ENCODE results near the gene MMP7. TPM values are rescaled to one million over a fixed set of nuclear protein-coding genes. Genes with fewer than 3 reads are reported as not detected.

Gene MMP7
- total and polyA plus RNA-seq, 4 donors = 0.42 to 2.2 TPM; not detected in 2

GRCh38 chr11:102546923-102547471 is 16.4 kb upstream of the MMP7 start:
- Histone ChIP-seq H3K36me3 (ENCODE audit: control insufficient read depth in 1 of 2, insufficient read depth in 2 of 2, low read length in 1 of 2) (no peaks in the 10 kb centered on the region), H3K4me3 (ENCODE audit: low read length in 2 of 2) (no peak overlapping the region), H3K9me3 (ENCODE audit: control insufficient read depth, low read length) (no peaks in the 10 kb centered on the region), H3K27ac (ENCODE audit: low read depth in 1 of 2, low read length in 2 of 2) (no peak overlapping the region), H3K27me3 (ENCODE audit: control insufficient read depth in 1 of 2, insufficient read depth in 2 of 2, low read length in 1 of 2) (no peaks in the 10 kb centered on the region), H3K4me1 (ENCODE audit: control insufficient read depth in 1 of 2, insufficient read depth in 2 of 2, low read length in 2 of 2) (no peaks in the 10 kb centered on the region)
- 78 to 84% methylated on average over 3 of the region's 3 CpGs for WGBS, 2 donors
- ATAC-seq (ENCODE audit: low FRiP score) (no peak), DNase-seq (no peak)
- intact Hi-C loops (cut with DNase I) = no loop called here

GRCh38 chr11:102546427-102546826 is 15.9 kb upstream of the MMP7 start:
- H3K9me3 ChIP-seq (ENCODE audit: control insufficient read depth, low read length) = no peaks in the 10 kb centered on the region
- ATAC-seq (ENCODE audit: low FRiP score) = no peak
- H3K4me1 ChIP-seq (ENCODE audit: control insufficient read depth in 1 of 2, insufficient read depth in 2 of 2, low read length in 2 of 2) = no peaks in the 10 kb centered on the region
- intact Hi-C loops (cut with DNase I) = no loop called here
- no peaks in the 10 kb centered on the region for H3K36me3 ChIP-seq (ENCODE audit: control insufficient read depth in 1 of 2, insufficient read depth in 2 of 2, low read length in 1 of 2)
- H3K4me3 ChIP-seq (ENCODE audit: low read length in 2 of 2) = no peak overlapping the region
- H3K27me3 ChIP-seq (ENCODE audit: control insufficient read depth in 1 of 2, insufficient read depth in 2 of 2, low read length in 1 of 2) = no peaks in the 10 kb centered on the region
- no peak overlapping the region for H3K27ac ChIP-seq (ENCODE audit: low read depth in 1 of 2, low read length in 2 of 2)
- DNase-seq = no peak
- WGBS, 2 donors = 60 to 61% methylated on average over 4 of the region's 4 CpGs

- no peak for DNase-seq
- no peak for ATAC-seq (ENCODE audit: low FRiP score)
- Histone ChIP-seq H3K4me1 (ENCODE audit: control insufficient read depth in 1 of 2, insufficient read depth in 2 of 2, low read length in 2 of 2) (no peaks in the 10 kb centered on the region), H3K27me3 (ENCODE audit: control insufficient read depth in 1 of 2, insufficient read depth in 2 of 2, low read length in 1 of 2) (no peaks in the 10 kb centered on the region), H3K4me3 (ENCODE audit: low read length in 2 of 2) (no peak overlapping the region), H3K36me3 (ENCODE audit: control insufficient read depth in 1 of 2, insufficient read depth in 2 of 2, low read length in 1 of 2) (no peaks in the 10 kb centered on the region), H3K9me3 (ENCODE audit: control insufficient read depth, low read length) (no peaks in the 10 kb centered on the region), H3K27ac (ENCODE audit: low read depth in 1 of 2, low read length in 2 of 2) (no peak overlapping the region)
- 75 to 90% methylated on average over 4 of the region's 4 CpGs for WGBS, 2 donors
- intact Hi-C loops (cut with DNase I) = no loop called here
Observed at GRCh38 chr11:102545701-102546100, 15.2 kb upstream of the MMP7 start.

- DNase-seq (no peak), ATAC-seq (ENCODE audit: low FRiP score) (no peak)
- 76 to 83% methylated on average over 1 of the region's 1 CpG for WGBS, 2 donors
- intact Hi-C loops (cut with DNase I) = no loop called here
- H3K27me3 ChIP-seq (ENCODE audit: control insufficient read depth in 1 of 2, insufficient read depth in 2 of 2, low read length in 1 of 2) = no peaks in the 10 kb centered on the region
- H3K4me1 ChIP-seq (ENCODE audit: control insufficient read depth in 1 of 2, insufficient read depth in 2 of 2, low read length in 2 of 2) = no peaks in the 10 kb centered on the region
- H3K27ac ChIP-seq (ENCODE audit: low read depth in 1 of 2, low read length in 2 of 2) = no peak overlapping the region
- no peak overlapping the region for H3K4me3 ChIP-seq (ENCODE audit: low read length in 2 of 2)
- no peaks in the 10 kb centered on the region for H3K9me3 ChIP-seq (ENCODE audit: control insufficient read depth, low read length)
- H3K36me3 ChIP-seq (ENCODE audit: control insufficient read depth in 1 of 2, insufficient read depth in 2 of 2, low read length in 1 of 2) = no peaks in the 10 kb centered on the region
Observed at GRCh38 chr11:102544594-102544993, 14.0 kb upstream of the MMP7 start.

GRCh38 chr11:102539567-102539966 is 9.0 kb upstream of the MMP7 start:
- WGBS, 2 donors = 66 to 81% methylated on average over 2 of the region's 2 CpGs
- H3K4me1 ChIP-seq (ENCODE audit: control insufficient read depth in 1 of 2, insufficient read depth in 2 of 2, low read length in 2 of 2) = no peaks in the 10 kb centered on the region

GRCh38 chr11:102538932-102539331 is 8.4 kb upstream of the MMP7 start:
- ATAC-seq (ENCODE audit: low FRiP score) = no peak

More at GRCh38 chr11:102539567-102539966, 9.0 kb upstream of the MMP7 start:
- Histone ChIP-seq H3K9me3 (ENCODE audit: control insufficient read depth, low read length) (no peaks in the 10 kb centered on the region), H3K36me3 (ENCODE audit: control insufficient read depth in 1 of 2, insufficient read depth in 2 of 2, low read length in 1 of 2) (no peaks in the 10 kb centered on the region), H3K27ac (ENCODE audit: low read depth in 1 of 2, low read length in 2 of 2) (no peak overlapping the region), H3K27me3 (ENCODE audit: control insufficient read depth in 1 of 2, insufficient read depth in 2 of 2, low read length in 1 of 2) (no peaks in the 10 kb centered on the region), H3K4me3 (ENCODE audit: low read length in 2 of 2) (no peak overlapping the region)
- DNase-seq (no peak), ATAC-seq (ENCODE audit: low FRiP score) (no peak)
- intact Hi-C loops (cut with DNase I) = no loop called here

GRCh38 chr11:102534261-102534872 is 3.8 kb upstream of the MMP7 start:
- 67% methylated on average over 6 of the region's 6 CpGs for WGBS, 2 donors
- Histone ChIP-seq H3K36me3 (ENCODE audit: control insufficient read depth in 1 of 2, insufficient read depth in 2 of 2, low read length in 1 of 2) (no peaks in the 10 kb centered on the region), H3K27ac (ENCODE audit: low read depth in 1 of 2, low read length in 2 of 2) (no peak overlapping the region), H3K4me1 (ENCODE audit: control insufficient read depth in 1 of 2, insufficient read depth in 2 of 2, low read length in 2 of 2) (no peaks in the 10 kb centered on the region), H3K9me3 (ENCODE audit: control insufficient read depth, low read length) (no peaks in the 10 kb centered on the region), H3K27me3 (ENCODE audit: control insufficient read depth in 1 of 2, insufficient read depth in 2 of 2, low read length in 1 of 2) (no peaks in the 10 kb centered on the region), H3K4me3 (ENCODE audit: low read length in 2 of 2) (no peak overlapping the region)
- no peak for DNase-seq
- intact Hi-C loops (cut with DNase I) = no loop called here
- no peak for ATAC-seq (ENCODE audit: low FRiP score)

More at GRCh38 chr11:102538932-102539331, 8.4 kb upstream of the MMP7 start:
- Histone ChIP-seq H3K27ac (ENCODE audit: low read depth in 1 of 2, low read length in 2 of 2) (no peak overlapping the region), H3K4me3 (ENCODE audit: low read length in 2 of 2) (no peak overlapping the region), H3K27me3 (ENCODE audit: control insufficient read depth in 1 of 2, insufficient read depth in 2 of 2, low read length in 1 of 2) (no peaks in the 10 kb centered on the region), H3K36me3 (ENCODE audit: control insufficient read depth in 1 of 2, insufficient read depth in 2 of 2, low read length in 1 of 2) (no peaks in the 10 kb centered on the region), H3K4me1 (ENCODE audit: control insufficient read depth in 1 of 2, insufficient read depth in 2 of 2, low read length in 2 of 2) (no peaks in the 10 kb centered on the region), H3K9me3 (ENCODE audit: control insufficient read depth, low read length) (no peaks in the 10 kb centered on the region)
- no peak for DNase-seq
- WGBS, 2 donors = 86 to 88% methylated on average over 4 of the region's 4 CpGs
- intact Hi-C loops (cut with DNase I) = no loop called here

GRCh38 chr11:102528618-102529017 is 1.9 kb downstream of the MMP7 start:
- H3K4me1 ChIP-seq (ENCODE audit: control insufficient read depth in 1 of 2, insufficient read depth in 2 of 2, low read length in 2 of 2) = no peaks in the 10 kb centered on the region
- H3K36me3 ChIP-seq (ENCODE audit: control insufficient read depth in 1 of 2, insufficient read depth in 2 of 2, low read length in 1 of 2) = no peaks in the 10 kb centered on the region
- no peaks in the 10 kb centered on the region for H3K27me3 ChIP-seq (ENCODE audit: control insufficient read depth in 1 of 2, insufficient read depth in 2 of 2, low read length in 1 of 2)
- intact Hi-C loops (cut with DNase I) = no loop called here
- H3K27ac ChIP-seq (ENCODE audit: low read depth in 1 of 2, low read length in 2 of 2) = no peak overlapping the region
- DNase-seq (no peak), ATAC-seq (ENCODE audit: low FRiP score) (no peak)
- no peak overlapping the region for H3K4me3 ChIP-seq (ENCODE audit: low read length in 2 of 2)
- H3K9me3 ChIP-seq (ENCODE audit: control insufficient read depth, low read length) = no peaks in the 10 kb centered on the region

GRCh38 chr11:102527684-102528083 is 2.9 kb downstream of the MMP7 start:
- ATAC-seq (ENCODE audit: low FRiP score) (no peak), DNase-seq (no peak)
- no peak overlapping the region for H3K4me3 ChIP-seq (ENCODE audit: low read length in 2 of 2)
- no peaks in the 10 kb centered on the region for H3K36me3 ChIP-seq (ENCODE audit: control insufficient read depth in 1 of 2, insufficient read depth in 2 of 2, low read length in 1 of 2)
- H3K27ac ChIP-seq (ENCODE audit: low read depth in 1 of 2, low read length in 2 of 2) = no peak overlapping the region
- H3K9me3 ChIP-seq (ENCODE audit: control insufficient read depth, low read length) = no peaks in the 10 kb centered on the region
- no peaks in the 10 kb centered on the region for H3K4me1 ChIP-seq (ENCODE audit: control insufficient read depth in 1 of 2, insufficient read depth in 2 of 2, low read length in 2 of 2)
- 50 to 84% methylated on average over 2 of the region's 2 CpGs for WGBS, 2 donors
- no peaks in the 10 kb centered on the region for H3K27me3 ChIP-seq (ENCODE audit: control insufficient read depth in 1 of 2, insufficient read depth in 2 of 2, low read length in 1 of 2)
- intact Hi-C loops (cut with DNase I) = no loop called here

All from aorta (tissue), 5 donors.